Measurements from ENCODE around the gene MAN1A2. TPM values are rescaled to one million over a fixed set of nuclear protein-coding genes. Genes with fewer than 3 reads are reported as not detected.

The MAN1A2 gene
- total and polyA plus RNA-seq, 10 of the 15 experiments (the other 5 are each of a cell fraction or from before 2014, with no cell fraction given) = 2.8 to 23.6 (median 16.0) TPM

DNA sequence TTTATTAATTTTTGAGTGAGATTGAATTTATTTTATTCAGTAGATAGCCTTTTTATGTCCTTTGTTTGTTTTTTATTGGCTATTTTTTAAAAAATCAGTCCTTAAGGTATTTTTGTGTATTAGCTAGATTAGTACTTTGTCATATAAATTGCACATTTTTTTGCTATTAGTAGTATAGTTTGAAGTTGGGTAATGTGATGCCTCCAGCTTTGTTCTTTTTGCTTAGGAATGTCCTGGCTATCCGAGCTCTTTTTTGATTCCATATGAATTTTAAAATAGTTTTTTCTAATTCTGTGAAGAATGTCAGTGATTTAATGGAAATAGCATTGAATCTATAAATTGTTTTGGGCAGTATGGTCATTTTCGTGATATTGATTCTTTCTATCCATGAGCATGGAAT is 80.4 kb downstream of the MAN1A2 start:
- Histone ChIP-seq H3K27ac (ENCODE audit: control insufficient read depth, insufficient read depth) (no peak overlapping the region), H3K36me3 (ENCODE audit: control insufficient read depth in 2 of 2, insufficient read depth in 2 of 2, low read length in 1 of 2) (no peaks in the 10 kb centered on the region; a peak in 1 of 4 replicates), H3K9ac (ENCODE audit: control insufficient read depth, insufficient read depth, low read length) (no peak overlapping the region), H3K79me2 (ENCODE audit: control insufficient read depth, insufficient read depth, low read length) (no peaks in the 10 kb centered on the region), H4K20me1 (ENCODE audit: control insufficient read depth, insufficient read depth) (no peaks in the 10 kb centered on the region), H2AFZ (ENCODE audit: control insufficient read depth, low read depth, low read length) (no peak overlapping the region), H3K4me2 (ENCODE audit: control insufficient read depth, insufficient read depth) (no peak overlapping the region), H3K27me3 (replicated peaks in 1 of 2; ENCODE audit: control insufficient read depth in 2 of 2, insufficient read depth in 2 of 2, low read length in 1 of 2) (no peaks in the 10 kb centered on the region), H3K9me3 (replicated peaks; ENCODE audit: control insufficient read depth, insufficient read depth, low read length) (no peaks in the 10 kb centered on the region; the same call in 2 of the 3 replicates), H3K4me3 (no peak overlapping the region), H3K4me1 (ENCODE audit: control insufficient read depth, insufficient read depth, low read length) (no peaks in the 10 kb centered on the region)
- ATAC-seq (no peak), DNase-seq (ENCODE audit: low read depth, low spot score) (no peak), FAIRE-seq (no peak)
- CTCF ChIA-PET = interaction anchor here (0.6 to 1.4 kb wide), 2 partner anchors 10 to 45 kb away, joined by 3 read pairs; no protein-coding TSS in a partner anchor
- TF ChIP-seq PAX8 (IDR thresholded peaks at IDR 0.05) (no peak), ZSCAN29 (IDR thresholded peaks at IDR 0.05) (no peak), RB1 (IDR thresholded peaks at IDR 0.05; ENCODE audit: borderline replicate concordance) (no peak), STAT1 (conservative IDR thresholded peaks at IDR 0.05) (no peak), RAD51 (IDR thresholded peaks at IDR 0.05) (no peak), MYC (IDR thresholded peaks at IDR 0.05; ENCODE audit: insufficient read depth, insufficient read length, insufficient replicate concordance, low read length, severe bottlenecking) (no peak), SPI1 (IDR thresholded peaks at IDR 0.05; ENCODE audit: borderline replicate concordance, insufficient read depth, low read depth, low read length) (no peak), TCF3 (IDR thresholded peaks at IDR 0.05; ENCODE audit: borderline replicate concordance, insufficient read depth, low read depth, low read length) (no peak), MTA3 (IDR thresholded peaks at IDR 0.05; ENCODE audit: borderline replicate concordance, low read length) (no peak), CHD2 (IDR thresholded peaks at IDR 0.05; ENCODE audit: borderline replicate concordance, low read depth, low read length) (no peak), ASH2L (IDR thresholded peaks at IDR 0.05; ENCODE audit: borderline replicate concordance, low read depth) (no peak), NR2F1 (conservative IDR thresholded peaks at IDR 0.05) (no peak), CBFB (IDR thresholded peaks at IDR 0.05; ENCODE audit: low read depth) (no peak), CREB1 (IDR thresholded peaks at IDR 0.05; ENCODE audit: low read depth) (no peak), ELK1 (IDR thresholded peaks at IDR 0.05; ENCODE audit: low read depth, low read length) (no peak), FOXK2 (IDR thresholded peaks at IDR 0.05) (no peak), CTCF (IDR thresholded peaks at IDR 0.05 in 2 of 3, conservative IDR thresholded peaks at IDR 0.05 in 1 of 3; ENCODE audit: control insufficient read depth in 2 of 3, extremely low read depth in 1 of 3, insufficient read depth in 1 of 3, low read depth in 3 of 3, low read length in 3 of 3) (no peak), CBX3 (IDR thresholded peaks at IDR 0.05; ENCODE audit: borderline replicate concordance, low read depth) (no peak)
- TF ChIP-seq, protein P1, sequence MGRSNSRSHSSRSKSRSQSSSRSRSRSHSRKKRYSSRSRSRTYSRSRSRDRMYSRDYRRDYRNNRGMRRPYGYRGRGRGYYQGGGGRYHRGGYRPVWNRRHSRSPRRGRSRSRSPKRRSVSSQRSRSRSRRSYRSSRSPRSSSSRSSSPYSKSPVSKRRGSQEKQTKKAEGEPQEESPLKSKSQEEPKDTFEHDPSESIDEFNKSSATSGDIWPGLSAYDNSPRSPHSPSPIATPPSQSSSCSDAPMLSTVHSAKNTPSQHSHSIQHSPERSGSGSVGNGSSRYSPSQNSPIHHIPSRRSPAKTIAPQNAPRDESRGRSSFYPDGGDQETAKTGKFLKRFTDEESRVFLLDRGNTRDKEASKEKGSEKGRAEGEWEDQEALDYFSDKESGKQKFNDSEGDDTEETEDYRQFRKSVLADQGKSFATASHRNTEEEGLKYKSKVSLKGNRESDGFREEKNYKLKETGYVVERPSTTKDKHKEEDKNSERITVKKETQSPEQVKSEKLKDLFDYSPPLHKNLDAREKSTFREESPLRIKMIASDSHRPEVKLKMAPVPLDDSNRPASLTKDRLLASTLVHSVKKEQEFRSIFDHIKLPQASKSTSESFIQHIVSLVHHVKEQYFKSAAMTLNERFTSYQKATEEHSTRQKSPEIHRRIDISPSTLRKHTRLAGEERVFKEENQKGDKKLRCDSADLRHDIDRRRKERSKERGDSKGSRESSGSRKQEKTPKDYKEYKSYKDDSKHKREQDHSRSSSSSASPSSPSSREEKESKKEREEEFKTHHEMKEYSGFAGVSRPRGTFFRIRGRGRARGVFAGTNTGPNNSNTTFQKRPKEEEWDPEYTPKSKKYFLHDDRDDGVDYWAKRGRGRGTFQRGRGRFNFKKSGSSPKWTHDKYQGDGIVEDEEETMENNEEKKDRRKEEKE (IDR thresholded peaks at IDR 0.05) = no peak
- in situ Hi-C loops (cut with MboI) (no loop called here), intact Hi-C loops (cut with micrococcal nuclease; ENCODE audit: unreplicated experiment) (no loop called here)
- POLR2A ChIA-PET = interaction anchor here (0.8 kb wide), 1 partner anchor 21 kb away, joined by 3 read pairs; no protein-coding TSS in a partner anchor
- RAD21 ChIA-PET (ENCODE audit: unreplicated experiment) = no interaction called here
- SMC1A ChIA-PET (ENCODE audit: uncharacterized antibody, unreplicated experiment) = interaction anchor here (0.9 to 1.6 kb wide), 4 partner anchors 9 to 39 kb away, joined by 3 to 4 read pairs (median 3); no protein-coding TSS in a partner anchor
- no TSS peak for BruUV-seq (replicated peaks)
- whole genome bisulfite sequencing (ENCODE audit: insufficient coverage, insufficient replicate concordance, low lambda C conversion rate, missing lambda C conversion rate) = 100% methylated on average over 2 of the region's 2 CpGs
